Measurements from ENCODE around the gene SAP30BP. TPM values are rescaled to one million over a fixed set of nuclear protein-coding genes. Genes with fewer than 3 reads are reported as not detected.

The SAP30BP gene
- total RNA-seq, 1 experiment from 2014 or later, result 89.7 TPM

GRCh38 chr17:75750661-75751423, 83.7 kb downstream of the SAP30BP start:
- no peaks in the 10 kb centered on the region for H4K20me1 ChIP-seq (ENCODE audit: control insufficient read depth, insufficient read depth, insufficient read length)
- no peak overlapping the region for H3K56ac ChIP-seq (ENCODE audit: insufficient read length, low read depth, low read length)
- no peak overlapping the region for H2BK20ac ChIP-seq (ENCODE audit: low read depth, low read length, poor library complexity, severe bottlenecking)
- no peak overlapping the region for H3K14ac ChIP-seq (ENCODE audit: insufficient read depth, low read length)
- H3K36me3 Mint-ChIP-seq (ENCODE audit: insufficient read depth in 1 of 3, low read depth in 3 of 3), result no peaks in the 10 kb centered on the region
- peaks cover 12% of the 10 kb centered on the region for H3K27me3 Mint-ChIP-seq (ENCODE audit: low read depth)
- no peak overlapping the region for H3K4me2 ChIP-seq (ENCODE audit: insufficient read depth, insufficient read length, low read length)
- TF ChIP-seq, protein P1, sequence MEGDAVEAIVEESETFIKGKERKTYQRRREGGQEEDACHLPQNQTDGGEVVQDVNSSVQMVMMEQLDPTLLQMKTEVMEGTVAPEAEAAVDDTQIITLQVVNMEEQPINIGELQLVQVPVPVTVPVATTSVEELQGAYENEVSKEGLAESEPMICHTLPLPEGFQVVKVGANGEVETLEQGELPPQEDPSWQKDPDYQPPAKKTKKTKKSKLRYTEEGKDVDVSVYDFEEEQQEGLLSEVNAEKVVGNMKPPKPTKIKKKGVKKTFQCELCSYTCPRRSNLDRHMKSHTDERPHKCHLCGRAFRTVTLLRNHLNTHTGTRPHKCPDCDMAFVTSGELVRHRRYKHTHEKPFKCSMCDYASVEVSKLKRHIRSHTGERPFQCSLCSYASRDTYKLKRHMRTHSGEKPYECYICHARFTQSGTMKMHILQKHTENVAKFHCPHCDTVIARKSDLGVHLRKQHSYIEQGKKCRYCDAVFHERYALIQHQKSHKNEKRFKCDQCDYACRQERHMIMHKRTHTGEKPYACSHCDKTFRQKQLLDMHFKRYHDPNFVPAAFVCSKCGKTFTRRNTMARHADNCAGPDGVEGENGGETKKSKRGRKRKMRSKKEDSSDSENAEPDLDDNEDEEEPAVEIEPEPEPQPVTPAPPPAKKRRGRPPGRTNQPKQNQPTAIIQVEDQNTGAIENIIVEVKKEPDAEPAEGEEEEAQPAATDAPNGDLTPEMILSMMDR (conservative IDR thresholded peaks at IDR 0.05), result no peak
- H4K91ac ChIP-seq (ENCODE audit: insufficient read length, low read depth, low read length), result no peak overlapping the region
- no peak overlapping the region for H3K27ac ChIP-seq (ENCODE audit: insufficient read length, low read depth, low read length)
- DNase-seq, result no peak
- H3K4me3 Mint-ChIP-seq, result no peak overlapping the region
- no peak overlapping the region for H3K23ac ChIP-seq (ENCODE audit: insufficient read length, low read depth, low read length)
- no peak overlapping the region for H2BK12ac ChIP-seq (ENCODE audit: insufficient read length, low read depth, low read length)
- H3K23me2 ChIP-seq (ENCODE audit: insufficient read length, low read depth, low read length, poor library complexity, severe bottlenecking), result peaks cover 3% of the 10 kb centered on the region
- H3K4me1 ChIP-seq (ENCODE audit: insufficient read depth, low read length), result no peaks in the 10 kb centered on the region; the same call in 1 of the 2 replicates
- H2BK5ac ChIP-seq (ENCODE audit: insufficient read length, low read length), result no peak overlapping the region
- no peak overlapping the region for H2AK5ac ChIP-seq (ENCODE audit: insufficient read length, low read length)
- H3K9me3 ChIP-seq (ENCODE audit: control insufficient read depth, low read depth, low read length), result no peaks in the 10 kb centered on the region
- no peaks in the 10 kb centered on the region; a peak in 1 of 5 replicates for H3K9me3 Mint-ChIP-seq
- no peak overlapping the region for H3K4ac ChIP-seq (ENCODE audit: low read depth, low read length)
- no peak overlapping the region for H2AFZ ChIP-seq (ENCODE audit: low read length)
- H3K79me2 ChIP-seq (ENCODE audit: insufficient read depth, low read length), result no peaks in the 10 kb centered on the region
- H2BK15ac ChIP-seq (ENCODE audit: low read depth, low read length), result no peak overlapping the region
- H3K27me3 ChIP-seq (ENCODE audit: insufficient read depth, low read length), result no peaks in the 10 kb centered on the region
- no peak overlapping the region for H3T11ph ChIP-seq (ENCODE audit: low read length)
- no peak overlapping the region for H3K27ac Mint-ChIP-seq
- no peak overlapping the region for H3K18ac ChIP-seq (ENCODE audit: insufficient read length, low read depth, low read length)
- H4K8ac ChIP-seq (replicated peaks; ENCODE audit: insufficient read length, low read depth, low read length), result no peak overlapping the region
- no peaks in the 10 kb centered on the region for H3K79me1 ChIP-seq (ENCODE audit: insufficient read depth, low read depth, low read length, poor library complexity, severe bottlenecking)
- no CpG with 5 or more reads among the region's 23 CpGs for WGBS (ENCODE audit: extremely low coverage, insufficient read length, low lambda C conversion rate)
- H2BK120ac ChIP-seq (ENCODE audit: low read depth, low read length, poor library complexity, severe bottlenecking), result no peak overlapping the region
- no peak overlapping the region for H4K5ac ChIP-seq (ENCODE audit: insufficient read length, low read depth, low read length)
- peaks cover 9 to 12% of the 10 kb centered on the region in 2 experiments for H3K4me1 Mint-ChIP-seq
- no peak overlapping the region for H3K9ac ChIP-seq (ENCODE audit: extremely low read depth, insufficient read length, low read length)

Data from H9 (cell line).